NB4 (cell line): ENCODE data around the gene SOWAHB.

Experiments
- DNase-seq: peaks from one replicate; pipeline ENCODE4 v3.0.0; 2010; ENCODE audit warnings: low read depth
- H3K4me3 ChIP-seq: one replicate; pipeline ENCODE4 v1.5.1; 2011; ENCODE audit warnings: mild to moderate bottlenecking, low read depth, low read length, moderate library complexity
- MYC ChIP-seq: IDR thresholded peaks from 2 replicates; pipeline ENCODE4 v1.6.1; 2011; ENCODE audit warnings: low read depth, low read length
- POLR2A ChIP-seq: IDR thresholded peaks from 2 replicates; pipeline ENCODE4 v1.6.1; 2011; ENCODE audit warnings: mild to moderate bottlenecking; ENCODE audit not compliant: insufficient read length; ENCODE audit errors: extremely low read depth
- TF ChIP-seq, protein P1 (sequence below): IDR thresholded peaks from 2 replicates; pipeline ENCODE4 v1.6.1; 2011; ENCODE audit warnings: low read depth, low read length
- TF ChIP-seq, protein P2 (sequence below): IDR thresholded peaks from one replicate; pipeline ENCODE4 v1.5.1; 2012; ENCODE audit warnings: low read depth, low read length

SOWAHB gene

DNA sequence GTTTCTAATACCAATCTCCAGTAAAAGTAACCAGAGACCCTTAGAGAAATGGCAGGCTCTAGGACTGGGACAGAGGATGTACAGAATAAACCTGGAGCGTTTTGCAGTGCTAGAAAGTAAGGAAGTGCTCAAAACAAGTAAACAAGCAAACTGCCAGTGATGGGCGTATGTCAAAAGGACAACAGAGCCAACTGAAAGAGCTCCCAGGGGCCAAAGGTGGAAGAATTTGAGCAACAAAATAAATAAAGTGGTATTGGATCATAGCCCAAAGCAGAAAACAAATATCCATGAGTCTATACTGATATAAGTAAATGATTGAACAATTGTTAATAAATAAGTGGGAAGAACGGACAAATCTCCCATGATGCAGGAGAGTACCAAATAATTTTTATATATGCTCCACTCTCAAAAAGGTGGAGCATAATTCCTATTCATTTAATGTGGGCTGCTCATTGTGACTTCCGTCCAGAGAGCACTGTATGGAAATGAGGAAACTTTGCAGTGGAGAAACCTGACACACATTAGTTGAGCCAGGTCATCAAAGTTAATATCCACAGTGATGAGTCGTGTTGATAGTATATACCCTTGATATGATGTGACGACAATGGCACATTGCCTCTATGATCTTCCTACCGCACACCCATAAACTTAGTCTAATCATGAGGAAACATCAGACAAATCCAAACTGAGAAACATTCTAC is 33.8 kb upstream of the SOWAHB start:
- TF ChIP-seq, protein P1, sequence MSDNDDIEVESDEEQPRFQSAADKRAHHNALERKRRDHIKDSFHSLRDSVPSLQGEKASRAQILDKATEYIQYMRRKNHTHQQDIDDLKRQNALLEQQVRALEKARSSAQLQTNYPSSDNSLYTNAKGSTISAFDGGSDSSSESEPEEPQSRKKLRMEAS: no peak
- no peak for TF ChIP-seq POLR2A
- no peak for TF ChIP-seq MYC
- TF ChIP-seq, protein P2, sequence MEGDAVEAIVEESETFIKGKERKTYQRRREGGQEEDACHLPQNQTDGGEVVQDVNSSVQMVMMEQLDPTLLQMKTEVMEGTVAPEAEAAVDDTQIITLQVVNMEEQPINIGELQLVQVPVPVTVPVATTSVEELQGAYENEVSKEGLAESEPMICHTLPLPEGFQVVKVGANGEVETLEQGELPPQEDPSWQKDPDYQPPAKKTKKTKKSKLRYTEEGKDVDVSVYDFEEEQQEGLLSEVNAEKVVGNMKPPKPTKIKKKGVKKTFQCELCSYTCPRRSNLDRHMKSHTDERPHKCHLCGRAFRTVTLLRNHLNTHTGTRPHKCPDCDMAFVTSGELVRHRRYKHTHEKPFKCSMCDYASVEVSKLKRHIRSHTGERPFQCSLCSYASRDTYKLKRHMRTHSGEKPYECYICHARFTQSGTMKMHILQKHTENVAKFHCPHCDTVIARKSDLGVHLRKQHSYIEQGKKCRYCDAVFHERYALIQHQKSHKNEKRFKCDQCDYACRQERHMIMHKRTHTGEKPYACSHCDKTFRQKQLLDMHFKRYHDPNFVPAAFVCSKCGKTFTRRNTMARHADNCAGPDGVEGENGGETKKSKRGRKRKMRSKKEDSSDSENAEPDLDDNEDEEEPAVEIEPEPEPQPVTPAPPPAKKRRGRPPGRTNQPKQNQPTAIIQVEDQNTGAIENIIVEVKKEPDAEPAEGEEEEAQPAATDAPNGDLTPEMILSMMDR: no peak
- no peak overlapping the region for H3K4me3 ChIP-seq
- no peak for DNase-seq

DNA sequence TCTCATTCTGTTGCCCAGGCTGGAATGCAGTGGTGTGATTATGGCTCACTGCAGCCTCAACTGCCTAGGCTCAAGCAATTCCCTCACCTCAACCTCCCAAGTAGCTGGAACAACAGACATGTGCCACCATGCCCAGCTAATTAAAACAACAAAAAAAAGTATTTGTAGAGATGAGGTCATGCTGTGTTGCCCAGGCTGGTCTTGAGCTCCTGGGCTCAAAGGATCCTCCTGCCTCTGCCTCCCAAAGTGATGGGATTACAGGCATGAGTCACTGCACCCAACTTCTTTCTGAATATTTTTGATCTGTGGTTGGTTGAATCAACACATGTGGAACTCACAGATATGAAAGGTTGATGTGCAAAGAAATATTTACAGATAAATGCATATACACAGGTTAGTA is 33.1 kb upstream of the SOWAHB start:
- no peak for TF ChIP-seq MYC
- TF ChIP-seq, protein P2: no peak
- TF ChIP-seq, protein P1: no peak
- no peak for TF ChIP-seq POLR2A
- no peak for DNase-seq
- no peak overlapping the region for H3K4me3 ChIP-seq

DNA sequence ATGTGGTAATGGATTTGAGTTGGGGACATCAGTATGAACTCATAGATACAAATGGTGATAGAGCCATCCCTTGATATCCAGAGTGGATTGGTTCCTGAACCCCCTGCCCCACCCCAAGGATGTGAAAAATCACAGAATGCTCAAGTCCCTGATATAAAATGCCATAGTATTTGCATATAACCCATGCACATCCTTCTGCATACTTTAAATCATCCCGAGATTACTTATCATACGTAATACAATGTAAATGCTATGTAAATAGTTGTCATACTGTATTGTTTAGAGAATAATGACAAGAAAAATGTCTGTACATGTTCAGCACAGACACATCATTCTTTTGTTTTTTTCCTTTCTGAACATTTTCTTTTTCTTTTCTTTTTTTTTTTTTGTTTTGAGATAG is 32.7 kb upstream of the SOWAHB start:
- H3K4me3 ChIP-seq: no peak overlapping the region
- TF ChIP-seq, protein P2: no peak
- TF ChIP-seq POLR2A: no peak
- TF ChIP-seq, protein P1: no peak
- no peak for TF ChIP-seq MYC
- DNase-seq: no peak

DNA sequence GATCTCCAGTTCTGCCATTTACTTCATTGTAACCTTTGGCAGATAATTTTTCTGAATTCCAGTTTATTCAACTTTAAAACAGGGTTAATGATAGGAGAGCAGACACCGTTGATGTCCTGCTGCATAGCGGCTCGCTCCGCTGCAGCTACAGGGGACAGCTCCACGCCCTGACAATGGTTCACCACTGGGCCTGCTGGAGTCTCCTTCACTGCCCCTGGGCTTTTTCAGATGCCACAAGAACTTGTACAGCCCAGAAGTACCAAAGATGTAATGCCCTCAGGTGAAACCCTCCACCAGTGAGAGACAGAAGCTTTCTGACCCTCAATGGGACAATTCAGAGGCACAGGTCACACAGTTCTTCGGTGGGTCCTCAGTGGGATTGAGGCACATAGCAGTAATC is 28.9 kb upstream of the SOWAHB start:
- H3K4me3 ChIP-seq: no peak overlapping the region
- no peak for DNase-seq
- TF ChIP-seq MYC (no peak), POLR2A (no peak)
- TF ChIP-seq, protein P2: no peak
- TF ChIP-seq, protein P1: no peak

DNA sequence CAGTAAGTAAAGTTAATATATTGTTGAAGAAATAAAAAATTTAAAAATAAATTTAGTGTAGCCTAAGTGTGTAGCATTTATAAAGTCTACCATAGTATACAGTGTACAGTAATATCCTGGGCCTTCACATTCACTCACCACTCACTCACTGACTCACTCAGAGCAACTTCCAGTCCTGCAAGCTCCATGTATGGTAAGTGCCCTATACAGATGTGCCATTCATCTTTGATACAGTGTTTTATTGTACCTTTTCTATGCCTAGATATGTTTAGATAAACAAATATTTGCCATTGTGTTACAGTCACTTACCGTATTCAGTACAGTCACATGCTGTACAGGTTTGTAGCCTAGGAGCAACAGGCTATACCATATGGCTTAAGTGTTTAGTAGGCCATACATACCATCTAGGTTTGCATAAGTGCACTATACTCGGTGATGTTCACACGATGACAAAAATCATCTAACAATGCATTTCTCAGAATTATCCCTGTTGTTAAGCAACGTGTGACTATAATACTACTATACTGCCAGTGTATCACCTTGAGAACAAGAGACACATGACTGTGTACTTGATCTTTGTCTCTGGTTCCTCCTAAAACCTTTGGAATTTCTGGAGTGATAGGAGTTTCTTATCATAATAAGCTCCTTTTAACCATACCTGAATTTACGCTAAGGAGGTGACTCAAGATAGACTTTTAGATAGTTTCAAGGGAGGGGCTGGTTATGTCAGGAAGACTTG is 25.8 kb upstream of the SOWAHB start:
- no peak overlapping the region for H3K4me3 ChIP-seq
- DNase-seq: no peak
- TF ChIP-seq MYC (no peak), POLR2A (no peak)
- TF ChIP-seq, protein P2: no peak
- TF ChIP-seq, protein P1: no peak
